Measurements from ENCODE around the gene ATP1A4.

GRCh38 chr1:160193832-160194736 is 42.7 kb downstream of the ATP1A4 start:
- no peak for TF ChIP-seq CTCF (IDR thresholded peaks at IDR 0.05)
- TF ChIP-seq POLR2A (IDR thresholded peaks at IDR 0.05): no peak
